NT2/D1 (cell line): ENCODE measurements around the gene FAM174B.

Experiments used
- SUZ12 ChIP-seq: IDR thresholded peaks from 2 replicates; pipeline ENCODE4 v1.6.1; 2011; ENCODE audit not compliant: insufficient read length, insufficient read depth; ENCODE audit errors: extremely low read depth
- YY1 ChIP-seq: IDR thresholded peaks from 2 replicates; pipeline ENCODE4 v1.6.1; 2011; ENCODE audit not compliant: insufficient read length, insufficient read depth

GRCh38 chr15:92655178-92655995 lies at the start of gene FAM174B:
- TF ChIP-seq YY1 (no peak), SUZ12 (no peak)
